ENCODE measurements around the gene CDK10. TPM values are rescaled to one million over a fixed set of nuclear protein-coding genes. Genes with fewer than 3 reads are reported as not detected.

The CDK10 gene
- total and polyA plus RNA-seq, 9 of the 15 experiments (the other 6 are each of a cell fraction or from before 2014, with no cell fraction given), result 2.0 to 85.1 (median 40.1) TPM

GRCh38 chr16:89721546-89722391 lies 35.3 kb downstream of the CDK10 start (continued):
- TF ChIP-seq ZNF445 (CRISPR knock-in tag; IDR thresholded peaks at IDR 0.05; ENCODE audit: low read depth) (no peak), BRF1 (IDR thresholded peaks at IDR 0.05; ENCODE audit: borderline replicate concordance, extremely low read depth, insufficient read length) (no peak), PRDM10 (IDR thresholded peaks at IDR 0.05; ENCODE audit: partially characterized antibody) (no peak), ZNF347 (CRISPR knock-in tag; IDR thresholded peaks at IDR 0.05; ENCODE audit: low read depth) (no peak), ARID3B (CRISPR knock-in tag; IDR thresholded peaks at IDR 0.05; ENCODE audit: borderline replicate concordance) (no peak), SRSF1 (IDR thresholded peaks at IDR 0.05; ENCODE audit: low read depth, low read length) (0 out of 2 replicates have a peak, but pooled peaks have one; percentile 89), GTF2B (IDR thresholded peaks at IDR 0.05; ENCODE audit: extremely low read depth, insufficient read length) (no peak), SP2 (IDR thresholded peaks at IDR 0.05; ENCODE audit: extremely low read depth, low read depth, low read length, poor library complexity, severe bottlenecking) (no peak), CREB1 (IDR thresholded peaks at IDR 0.05) (no peak), CREB1 (CRISPR knock-in tag; IDR thresholded peaks at IDR 0.05) (0 out of 2 replicates have a peak, but pooled peaks have one; percentile 4), BRD9 (IDR thresholded peaks at IDR 0.05; ENCODE audit: low read depth, partially characterized antibody) (no peak), ZNF212 (CRISPR knock-in tag; IDR thresholded peaks at IDR 0.05) (no peak), RHOXF2B (CRISPR knock-in tag; conservative IDR thresholded peaks at IDR 0.05) (no peak), MAFK (IDR thresholded peaks at IDR 0.05; ENCODE audit: low read length) (no peak), RFX7 (CRISPR knock-in tag; IDR thresholded peaks at IDR 0.05) (0 out of 2 replicates have a peak, but pooled peaks have one; percentile 9), RBM22 (IDR thresholded peaks at IDR 0.05; ENCODE audit: low read depth, low read length, poor library complexity, severe bottlenecking) (peak; percentile 21), ZBTB43 (CRISPR knock-in tag; IDR thresholded peaks at IDR 0.05) (no peak), IRF9 (tag; IDR thresholded peaks at IDR 0.05) (no peak), HDAC8 (tag; IDR thresholded peaks at IDR 0.05) (no peak)
